ENCODE measurements around the gene MAGI2. TPM values are rescaled to one million over a fixed set of nuclear protein-coding genes. Genes with fewer than 3 reads are reported as not detected.

Gene MAGI2
- total and polyA plus RNA-seq, 2 experiments from 2014 or later, result 3.5 to 4.1 TPM

- H3K9me2 ChIP-seq (ENCODE audit: insufficient read depth), result no peaks in the 10 kb centered on the region
- no peak overlapping the region for H3K4me2 ChIP-seq (ENCODE audit: unreplicated experiment)
- in situ Hi-C loops (cut with MboI), result no loop called here
- H2AFZ ChIP-seq, result no peak overlapping the region
- H3K4me3 ChIP-seq, result no peak overlapping the region
- no peak overlapping the region for H3K27ac ChIP-seq
- DNase-seq, result no peak
- H3K9me3 ChIP-seq (ENCODE audit: low read depth), result no peaks in the 10 kb centered on the region
- H3K36me3 ChIP-seq (ENCODE audit: low read depth), result no peaks in the 10 kb centered on the region
- H3K27me3 ChIP-seq (replicated peaks; ENCODE audit: insufficient read depth), result no peaks in the 10 kb centered on the region
- TF ChIP-seq EZH2phosphoT487 (IDR thresholded peaks at IDR 0.05; ENCODE audit: insufficient read depth, low read depth) (no peak), EZH2 (IDR thresholded peaks at IDR 0.05; ENCODE audit: insufficient read depth, poor library complexity, severe bottlenecking) (no peak)
- H3K79me2 ChIP-seq (ENCODE audit: insufficient read depth), result no peaks in the 10 kb centered on the region
- H3K4me1 ChIP-seq (ENCODE audit: insufficient read depth), result no peaks in the 10 kb centered on the region
- H3K9ac ChIP-seq, result no peak overlapping the region
- H3F3A ChIP-seq (ENCODE audit: insufficient read depth), result no peaks in the 10 kb centered on the region
- no peaks in the 10 kb centered on the region for H4K20me1 ChIP-seq (ENCODE audit: insufficient read depth)
These were observed 1046.9 kb downstream of the MAGI2 start for GRCh38 chr7:78406531-78406930.

GRCh38 chr7:78402096-78402495 is 1051.4 kb downstream of the MAGI2 start:
- Histone ChIP-seq H3K4me2 (ENCODE audit: unreplicated experiment) (no peak overlapping the region), H3K9ac (no peak overlapping the region), H3K79me2 (ENCODE audit: insufficient read depth) (no peaks in the 10 kb centered on the region), H3K27me3 (replicated peaks; ENCODE audit: insufficient read depth) (no peaks in the 10 kb centered on the region), H3F3A (ENCODE audit: insufficient read depth) (no peaks in the 10 kb centered on the region), H3K27ac (no peak overlapping the region), H3K9me3 (ENCODE audit: low read depth) (no peaks in the 10 kb centered on the region), H3K36me3 (ENCODE audit: low read depth) (no peaks in the 10 kb centered on the region), H4K20me1 (ENCODE audit: insufficient read depth) (no peaks in the 10 kb centered on the region), H3K9me2 (ENCODE audit: insufficient read depth) (no peaks in the 10 kb centered on the region), H3K4me1 (ENCODE audit: insufficient read depth) (no peaks in the 10 kb centered on the region), H2AFZ (no peak overlapping the region), H3K4me3 (no peak overlapping the region)
- TF ChIP-seq EZH2phosphoT487 (IDR thresholded peaks at IDR 0.05; ENCODE audit: insufficient read depth, low read depth), result no peak
- TF ChIP-seq EZH2 (IDR thresholded peaks at IDR 0.05; ENCODE audit: insufficient read depth, poor library complexity, severe bottlenecking), result no peak
- no peak for DNase-seq
- WGBS, 2 experiments (ENCODE audit: low coverage in 1 of 2, low lambda C conversion rate in 2 of 2, missing lambda C conversion rate in 2 of 2), result 76 to 83% methylated on average over 4 of the region's 4 CpGs
- in situ Hi-C loops (cut with MboI), result no loop called here

- Histone ChIP-seq H3K36me3 (ENCODE audit: low read depth) (no peaks in the 10 kb centered on the region), H3K79me2 (ENCODE audit: insufficient read depth) (no peaks in the 10 kb centered on the region), H3K27ac (no peak overlapping the region), H3K4me3 (no peak overlapping the region), H3K27me3 (replicated peaks; ENCODE audit: insufficient read depth) (no peaks in the 10 kb centered on the region), H3K4me1 (ENCODE audit: insufficient read depth) (peaks cover 9% of the 10 kb centered on the region; the same call in 1 of the 2 replicates), H3F3A (ENCODE audit: insufficient read depth) (peaks cover 4% of the 10 kb centered on the region; the same call in 1 of the 2 replicates), H3K9me3 (ENCODE audit: low read depth) (no peaks in the 10 kb centered on the region), H3K9ac (no peak overlapping the region), H2AFZ (no peak overlapping the region), H3K4me2 (ENCODE audit: unreplicated experiment) (no peak overlapping the region), H3K9me2 (ENCODE audit: insufficient read depth) (no peaks in the 10 kb centered on the region), H4K20me1 (ENCODE audit: insufficient read depth) (no peaks in the 10 kb centered on the region)
- WGBS, 2 experiments (ENCODE audit: low coverage in 1 of 2, low lambda C conversion rate in 2 of 2, missing lambda C conversion rate in 2 of 2), result 35 to 38% methylated on average over 2 of the region's 2 CpGs
- TF ChIP-seq EZH2 (IDR thresholded peaks at IDR 0.05; ENCODE audit: insufficient read depth, poor library complexity, severe bottlenecking) (no peak), EZH2phosphoT487 (IDR thresholded peaks at IDR 0.05; ENCODE audit: insufficient read depth, low read depth) (no peak)
- no peak for DNase-seq
- in situ Hi-C loops (cut with MboI), result no loop called here
These were observed 1053.4 kb downstream of the MAGI2 start for GRCh38 chr7:78400038-78400437.

GRCh38 chr7:78399033-78399769 is 1054.3 kb downstream of the MAGI2 start:
- Histone ChIP-seq H3K9me2 (ENCODE audit: insufficient read depth) (no peaks in the 10 kb centered on the region), H3K9me3 (ENCODE audit: low read depth) (no peaks in the 10 kb centered on the region), H3K4me1 (ENCODE audit: insufficient read depth) (peaks cover 14% of the 10 kb centered on the region; the same call in 1 of the 2 replicates), H3K79me2 (ENCODE audit: insufficient read depth) (no peaks in the 10 kb centered on the region), H3K27me3 (replicated peaks; ENCODE audit: insufficient read depth) (no peaks in the 10 kb centered on the region), H3K27ac (no peak overlapping the region), H2AFZ (no peak overlapping the region), H3K4me3 (no peak overlapping the region), H3F3A (ENCODE audit: insufficient read depth) (peaks cover 7% of the 10 kb centered on the region; the same call in 1 of the 2 replicates), H3K4me2 (ENCODE audit: unreplicated experiment) (no peak overlapping the region), H3K9ac (no peak overlapping the region), H3K36me3 (ENCODE audit: low read depth) (no peaks in the 10 kb centered on the region), H4K20me1 (ENCODE audit: insufficient read depth) (no peaks in the 10 kb centered on the region)
- DNase-seq, result no peak
- WGBS, 2 experiments (ENCODE audit: low coverage in 1 of 2, low lambda C conversion rate in 2 of 2, missing lambda C conversion rate in 2 of 2), result 77 to 80% methylated on average over 4 of the region's 4 CpGs
- in situ Hi-C loops (cut with MboI), result no loop called here
- no peak for TF ChIP-seq EZH2phosphoT487 (IDR thresholded peaks at IDR 0.05; ENCODE audit: insufficient read depth, low read depth)
- TF ChIP-seq EZH2 (IDR thresholded peaks at IDR 0.05; ENCODE audit: insufficient read depth, poor library complexity, severe bottlenecking), result no peak
